ENCODE data around the gene TYK2.

TYK2 gene

DNA sequence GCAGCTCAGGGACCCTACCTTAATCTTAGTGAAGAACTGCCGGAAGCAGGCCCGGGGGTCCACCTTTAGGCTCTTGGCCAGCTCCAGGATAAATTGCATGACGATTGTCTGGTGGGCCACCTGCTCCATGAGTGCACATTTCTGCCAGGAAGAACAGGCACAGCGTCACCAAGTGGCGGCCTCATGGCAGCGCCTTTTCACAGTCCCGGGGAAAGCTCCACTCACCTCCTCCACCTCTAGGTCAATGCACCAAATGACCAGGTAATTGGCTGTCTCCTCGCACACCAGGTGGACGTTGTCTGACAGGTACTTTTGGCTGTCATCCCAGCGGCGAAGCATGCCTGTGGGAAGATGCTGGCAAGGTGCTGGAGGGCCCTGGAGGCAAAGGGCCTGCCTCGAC, 14.6 kb upstream of the TYK2 start:
- H3K27me3 ChIP-seq (ENCODE audit: insufficient read depth, low read length, poor library complexity, severe bottlenecking): no peaks in the 10 kb centered on the region
- no peaks in the 10 kb centered on the region for H3F3A ChIP-seq (ENCODE audit: low read depth)
- H3K79me2 ChIP-seq (ENCODE audit: insufficient read depth, low read length): peaks cover 35% of the 10 kb centered on the region
- no peaks in the 10 kb centered on the region for H3K9me3 ChIP-seq (ENCODE audit: insufficient read depth, low read depth, low read length)
- H3K4me1 ChIP-seq (ENCODE audit: insufficient read depth, low read length, poor library complexity, severe bottlenecking): no peaks in the 10 kb centered on the region
- no peak overlapping the region for H3K9ac ChIP-seq (ENCODE audit: low read depth, low read length, poor library complexity, severe bottlenecking)
- TF ChIP-seq EZH2phosphoT487 (IDR thresholded peaks at IDR 0.05; ENCODE audit: borderline replicate concordance): no peak
- TF ChIP-seq, protein P1, sequence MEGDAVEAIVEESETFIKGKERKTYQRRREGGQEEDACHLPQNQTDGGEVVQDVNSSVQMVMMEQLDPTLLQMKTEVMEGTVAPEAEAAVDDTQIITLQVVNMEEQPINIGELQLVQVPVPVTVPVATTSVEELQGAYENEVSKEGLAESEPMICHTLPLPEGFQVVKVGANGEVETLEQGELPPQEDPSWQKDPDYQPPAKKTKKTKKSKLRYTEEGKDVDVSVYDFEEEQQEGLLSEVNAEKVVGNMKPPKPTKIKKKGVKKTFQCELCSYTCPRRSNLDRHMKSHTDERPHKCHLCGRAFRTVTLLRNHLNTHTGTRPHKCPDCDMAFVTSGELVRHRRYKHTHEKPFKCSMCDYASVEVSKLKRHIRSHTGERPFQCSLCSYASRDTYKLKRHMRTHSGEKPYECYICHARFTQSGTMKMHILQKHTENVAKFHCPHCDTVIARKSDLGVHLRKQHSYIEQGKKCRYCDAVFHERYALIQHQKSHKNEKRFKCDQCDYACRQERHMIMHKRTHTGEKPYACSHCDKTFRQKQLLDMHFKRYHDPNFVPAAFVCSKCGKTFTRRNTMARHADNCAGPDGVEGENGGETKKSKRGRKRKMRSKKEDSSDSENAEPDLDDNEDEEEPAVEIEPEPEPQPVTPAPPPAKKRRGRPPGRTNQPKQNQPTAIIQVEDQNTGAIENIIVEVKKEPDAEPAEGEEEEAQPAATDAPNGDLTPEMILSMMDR (conservative IDR thresholded peaks at IDR 0.05; ENCODE audit: low read length): no peak
- H3K4me2 ChIP-seq (ENCODE audit: low read depth, low read length, poor library complexity, severe bottlenecking): no peak overlapping the region
- peaks cover 37% of the 10 kb centered on the region; the same call in 1 of the 2 replicates for H3K36me3 ChIP-seq (ENCODE audit: insufficient read depth, low read length)
- no peaks in the 10 kb centered on the region for H3K9me2 ChIP-seq (replicated peaks; ENCODE audit: low read depth, low read length)
- H3K4me3 ChIP-seq (ENCODE audit: low read length, poor library complexity, severe bottlenecking): no peak overlapping the region
- H4K20me1 ChIP-seq (ENCODE audit: insufficient read depth, low read length, poor library complexity, severe bottlenecking): peaks cover 22% of the 10 kb centered on the region
- no peak overlapping the region for H2AFZ ChIP-seq (ENCODE audit: low read length)

DNA sequence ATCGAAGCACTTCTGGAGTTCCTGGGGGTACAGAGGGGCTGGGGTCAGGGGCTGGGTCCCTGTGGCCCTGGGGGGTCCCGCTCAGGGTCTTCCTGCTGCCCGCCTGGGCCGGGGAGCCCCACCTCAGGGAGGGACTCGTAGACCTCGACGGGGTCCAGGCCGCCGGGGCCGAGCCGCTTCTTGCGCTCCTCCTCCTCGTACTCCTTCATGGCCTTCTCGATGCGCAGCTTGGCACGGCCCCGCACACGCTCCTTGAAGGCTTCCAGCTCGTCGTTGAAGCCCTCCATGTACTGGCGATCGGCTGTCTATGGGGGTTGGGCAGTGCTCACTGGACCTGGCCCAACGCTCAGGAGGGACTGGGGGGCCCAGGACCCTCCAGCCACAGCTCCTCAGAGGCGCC, 12.8 kb upstream of the TYK2 start:
- no peaks in the 10 kb centered on the region for H3F3A ChIP-seq (ENCODE audit: low read depth)
- no peak overlapping the region for H3K9ac ChIP-seq (ENCODE audit: low read depth, low read length, poor library complexity, severe bottlenecking)
- H3K9me2 ChIP-seq (replicated peaks; ENCODE audit: low read depth, low read length): no peaks in the 10 kb centered on the region
- H3K4me1 ChIP-seq (ENCODE audit: insufficient read depth, low read length, poor library complexity, severe bottlenecking): no peaks in the 10 kb centered on the region
- no peak overlapping the region for H3K4me2 ChIP-seq (ENCODE audit: low read depth, low read length, poor library complexity, severe bottlenecking)
- H3K27me3 ChIP-seq (ENCODE audit: insufficient read depth, low read length, poor library complexity, severe bottlenecking): no peaks in the 10 kb centered on the region
- no peak overlapping the region for H3K4me3 ChIP-seq (ENCODE audit: low read length, poor library complexity, severe bottlenecking)
- no peak overlapping the region for H2AFZ ChIP-seq (ENCODE audit: low read length)
- H3K9me3 ChIP-seq (ENCODE audit: insufficient read depth, low read depth, low read length): no peaks in the 10 kb centered on the region
- H3K79me2 ChIP-seq (ENCODE audit: insufficient read depth, low read length): peaks cover 17% of the 10 kb centered on the region; the same call in 1 of the 2 replicates
- H4K20me1 ChIP-seq (ENCODE audit: insufficient read depth, low read length, poor library complexity, severe bottlenecking): peaks cover 11% of the 10 kb centered on the region
- TF ChIP-seq, protein P1 (conservative IDR thresholded peaks at IDR 0.05; ENCODE audit: low read length): no peak
- TF ChIP-seq EZH2phosphoT487 (IDR thresholded peaks at IDR 0.05; ENCODE audit: borderline replicate concordance): no peak
- peaks cover 37% of the 10 kb centered on the region; the same call in 1 of the 2 replicates for H3K36me3 ChIP-seq (ENCODE audit: insufficient read depth, low read length)

DNA sequence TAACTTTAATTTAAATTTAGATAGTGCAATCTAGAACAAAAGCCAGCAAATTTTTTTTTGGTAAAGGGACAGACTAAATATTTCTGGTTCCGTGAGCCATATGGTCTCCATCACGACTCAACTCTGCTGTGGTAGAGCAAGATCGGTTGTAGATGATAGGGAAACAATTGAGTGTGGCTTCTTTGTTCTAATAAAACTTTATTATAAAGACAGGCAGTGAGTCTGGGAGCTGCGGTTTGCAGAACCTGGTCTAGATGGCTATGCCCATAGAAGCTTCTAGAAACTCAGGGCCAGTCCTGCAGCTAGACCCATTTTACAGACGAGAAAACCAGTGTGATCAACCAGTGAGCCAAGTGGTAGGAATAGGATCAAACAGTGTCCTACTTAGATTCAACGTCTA, 11.7 kb upstream of the TYK2 start:
- TF ChIP-seq, protein P1 (conservative IDR thresholded peaks at IDR 0.05; ENCODE audit: low read length): no peak
- TF ChIP-seq EZH2phosphoT487 (IDR thresholded peaks at IDR 0.05; ENCODE audit: borderline replicate concordance): no peak

More for the DNA sequence above, 11.7 kb upstream of the TYK2 start:
- Histone ChIP-seq H3K36me3 (ENCODE audit: insufficient read depth, low read length) (peaks cover 37% of the 10 kb centered on the region; the same call in 1 of the 2 replicates), H3K9me2 (replicated peaks; ENCODE audit: low read depth, low read length) (no peaks in the 10 kb centered on the region), H3K4me1 (ENCODE audit: insufficient read depth, low read length, poor library complexity, severe bottlenecking) (no peaks in the 10 kb centered on the region), H3F3A (ENCODE audit: low read depth) (no peaks in the 10 kb centered on the region), H3K27me3 (ENCODE audit: insufficient read depth, low read length, poor library complexity, severe bottlenecking) (no peaks in the 10 kb centered on the region), H4K20me1 (ENCODE audit: insufficient read depth, low read length, poor library complexity, severe bottlenecking) (peaks cover 4% of the 10 kb centered on the region), H3K9me3 (ENCODE audit: insufficient read depth, low read depth, low read length) (no peaks in the 10 kb centered on the region), H2AFZ (ENCODE audit: low read length) (no peak overlapping the region), H3K4me2 (ENCODE audit: low read depth, low read length, poor library complexity, severe bottlenecking) (no peak overlapping the region), H3K9ac (ENCODE audit: low read depth, low read length, poor library complexity, severe bottlenecking) (no peak overlapping the region), H3K4me3 (ENCODE audit: low read length, poor library complexity, severe bottlenecking) (no peak overlapping the region), H3K79me2 (ENCODE audit: insufficient read depth, low read length) (peaks cover 8% of the 10 kb centered on the region; the same call in 1 of the 2 replicates)

Measured in Loucy (cell line).